ENCODE results near the gene TFAP2C.
"Not testable (repeated sequence)": the region's sequence is repeated elsewhere in the genome, so short reads cannot be mapped to it uniquely, and the experiment has no call there.

The TFAP2C gene

DNA sequence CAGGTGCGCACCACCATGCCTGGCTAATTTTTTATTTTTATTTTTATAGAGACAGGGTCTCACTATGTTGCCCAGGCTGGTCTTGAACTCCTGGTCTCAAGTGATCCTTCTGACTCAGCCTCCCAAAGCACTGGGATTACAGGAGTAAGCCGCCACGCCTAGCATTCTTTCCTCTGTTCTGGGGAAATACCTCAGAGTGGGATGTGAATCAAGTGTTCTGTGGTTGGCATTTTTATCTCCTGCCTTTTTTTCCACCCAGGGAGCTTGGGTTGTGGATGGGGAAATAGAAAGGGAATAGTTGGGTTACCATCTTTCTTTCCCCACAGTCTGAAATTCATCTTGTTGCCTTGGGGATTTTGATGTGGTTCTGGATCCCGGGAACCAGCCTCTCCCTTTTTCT is 24.1 kb downstream of the TFAP2C start:
- DNase-seq (no peak), ATAC-seq (no peak)

DNA sequence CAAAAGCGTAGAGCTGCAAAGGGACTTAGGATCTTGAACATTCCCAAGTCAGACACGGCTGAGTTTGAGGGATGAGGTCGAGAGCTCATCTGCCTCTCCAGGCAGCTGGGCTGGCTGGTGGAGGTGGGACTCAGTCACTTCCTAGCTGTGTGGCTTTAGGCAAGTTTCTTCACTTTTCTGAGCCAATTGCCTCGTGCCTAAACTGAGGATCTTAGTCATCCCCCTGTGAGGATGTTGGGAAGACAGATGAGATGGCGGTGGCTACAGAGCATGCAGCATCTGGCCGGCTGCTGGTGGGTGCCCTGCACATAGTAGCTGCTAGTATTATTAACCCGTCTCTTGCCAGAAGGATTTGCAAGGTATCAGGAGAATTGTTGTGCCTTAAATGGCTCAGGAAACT is 27.5 kb downstream of the TFAP2C start:
- ATAC-seq (no peak), DNase-seq (no peak)

DNA sequence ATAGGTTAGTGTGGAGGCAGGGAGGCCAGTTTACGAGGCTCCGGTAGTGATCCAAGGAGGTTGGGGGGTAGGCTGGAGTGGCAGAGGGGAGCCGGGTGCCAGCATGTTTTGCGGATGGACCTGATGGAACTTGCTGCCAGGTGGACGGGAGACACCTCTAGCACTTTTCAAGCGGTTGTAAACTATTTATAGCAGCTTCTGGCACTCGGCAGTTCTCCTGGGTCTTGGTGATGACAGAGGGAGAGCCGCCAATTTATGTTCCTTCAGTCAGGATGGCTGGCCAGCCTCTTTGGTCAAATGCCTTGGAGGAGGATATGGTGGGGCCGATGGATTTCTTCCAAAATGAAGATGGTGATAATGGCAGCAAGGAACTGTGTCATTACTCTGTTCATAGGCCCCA is 28.8 kb downstream of the TFAP2C start:
- ATAC-seq (no peak), DNase-seq (no peak)

DNA sequence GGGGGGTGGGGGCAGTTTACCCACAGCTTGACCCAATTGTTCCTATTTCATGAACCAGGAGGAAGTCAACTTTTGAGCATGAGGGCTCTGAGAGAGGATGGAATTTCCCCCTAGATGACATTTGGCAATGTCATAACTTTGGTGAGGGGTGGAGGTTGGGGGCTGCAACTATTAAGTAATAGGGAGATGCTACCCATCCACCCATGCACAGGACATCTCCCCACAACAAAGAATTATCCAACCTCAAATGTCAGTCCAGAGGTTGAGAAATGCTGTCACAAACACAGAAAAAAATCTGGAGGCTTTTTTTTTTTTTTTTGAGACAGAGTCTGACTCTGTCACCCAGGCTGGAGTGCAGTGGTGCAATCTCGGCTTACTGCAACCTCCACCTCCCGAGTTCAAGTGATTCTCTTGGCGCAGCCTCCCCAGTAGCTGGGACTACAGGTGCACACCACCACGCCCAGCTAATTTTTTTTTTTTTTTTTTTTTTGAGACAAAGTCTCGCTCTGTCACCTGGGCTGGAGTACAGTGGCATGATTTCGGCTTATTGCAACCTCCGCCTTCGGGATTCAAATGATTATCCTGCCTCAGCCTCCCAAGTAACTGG is 29.3 kb downstream of the TFAP2C start:
- not testable (repeated sequence) for ATAC-seq, DNase-seq

DNA sequence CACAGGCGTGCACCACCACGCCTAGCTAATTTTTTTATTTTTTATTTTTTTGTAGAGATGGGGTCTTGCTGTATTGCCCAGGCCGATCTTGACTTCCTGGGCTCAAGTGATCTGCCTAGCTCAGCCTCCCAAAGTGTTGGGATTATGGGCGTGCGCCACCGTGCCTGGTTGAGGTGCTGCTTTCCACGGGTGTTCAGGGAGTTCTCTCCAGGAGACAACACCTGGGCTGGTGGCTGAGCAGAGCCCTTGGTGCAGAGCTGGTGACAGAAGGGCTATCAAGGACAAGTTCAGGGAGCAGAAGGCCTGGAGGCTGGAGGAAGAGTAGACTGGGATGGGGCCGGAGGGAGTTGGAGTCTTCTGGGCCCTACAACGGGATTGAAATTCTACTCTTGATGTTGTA is 34.6 kb downstream of the TFAP2C start:
- ATAC-seq (no peak), DNase-seq (no peak)

DNA sequence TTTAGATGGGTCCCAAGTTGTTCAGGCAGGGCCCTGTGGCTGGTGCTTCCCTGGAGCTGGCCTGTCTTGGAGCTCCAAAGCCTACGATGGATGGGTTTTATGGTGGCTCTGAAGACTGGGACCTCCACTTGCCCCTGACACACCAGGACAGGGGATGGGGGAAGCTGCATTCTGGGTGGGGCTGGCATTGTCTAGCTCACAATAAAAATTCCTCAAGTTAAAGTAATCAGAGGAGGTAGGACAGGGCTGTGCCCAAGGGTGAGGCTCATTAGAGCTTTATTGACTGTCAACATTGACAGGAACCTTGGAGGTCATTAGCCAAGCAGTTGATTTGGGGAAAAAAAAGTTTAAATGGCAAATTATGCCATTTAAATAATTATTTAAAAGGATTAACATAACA is 35.7 kb downstream of the TFAP2C start:
- DNase-seq (no peak), ATAC-seq (no peak)

DNA sequence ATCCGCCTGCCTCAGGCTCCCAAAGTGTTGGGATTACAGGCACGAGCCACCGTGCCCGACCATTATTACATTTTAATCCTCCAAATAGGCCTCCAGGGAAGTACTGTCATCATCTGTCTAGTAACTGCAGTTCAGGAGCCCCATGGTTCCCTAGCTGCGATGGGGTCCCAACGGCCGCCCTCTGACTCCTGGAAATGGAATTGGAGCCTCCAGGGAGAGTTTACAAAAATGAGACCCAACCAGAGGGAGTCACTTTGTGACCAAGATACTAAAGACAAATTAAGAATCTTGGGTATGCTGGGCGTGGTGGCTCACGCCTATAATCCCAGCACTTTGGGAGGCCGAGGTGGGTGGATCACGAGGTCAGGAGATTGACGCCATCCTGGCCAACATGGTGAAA is 36.7 kb downstream of the TFAP2C start:
- no peak for DNase-seq

DNA sequence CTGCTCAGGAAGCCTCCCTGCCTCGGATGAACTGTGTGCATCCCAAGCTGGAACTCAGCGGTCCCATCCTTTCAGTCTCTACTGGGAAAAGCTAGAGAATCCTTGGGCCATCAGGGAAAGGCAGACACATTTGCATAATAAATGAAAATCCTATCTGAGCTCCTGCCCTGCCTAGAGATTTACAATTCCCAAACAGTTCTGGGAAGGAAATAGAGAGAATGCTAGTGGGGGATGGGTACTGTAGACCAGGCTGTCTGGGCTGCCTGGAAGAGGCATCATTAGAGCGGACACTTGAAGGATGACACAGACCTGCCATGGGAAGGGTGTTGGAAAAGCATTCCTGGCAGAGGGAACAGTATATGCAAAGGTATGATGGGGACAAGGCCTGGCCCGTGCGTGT is 44.3 kb downstream of the TFAP2C start:
- DNase-seq = no peak
- ATAC-seq = no peak

More for the DNA sequence above, 36.7 kb downstream of the TFAP2C start:
- ATAC-seq = no peak

DNA sequence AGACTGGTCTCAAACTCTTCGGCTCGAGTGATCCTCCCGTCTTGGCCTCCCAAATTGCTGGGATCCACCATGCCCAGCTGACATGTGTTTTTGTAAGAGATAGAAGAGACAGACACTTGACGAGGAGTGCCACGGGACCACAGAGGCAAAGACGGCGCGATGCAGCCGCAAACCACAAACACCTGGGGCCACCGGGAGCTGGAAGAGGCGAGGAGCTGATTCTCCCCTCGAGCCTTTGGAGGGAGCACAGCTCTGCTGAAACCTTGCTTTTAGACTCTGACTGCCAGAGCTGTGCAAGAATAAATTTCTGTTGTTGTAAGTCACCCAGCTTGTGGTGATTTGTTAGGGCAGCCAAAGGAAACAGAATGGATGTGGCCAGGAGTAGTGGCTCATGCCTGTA is 46.9 kb downstream of the TFAP2C start:
- no peak for DNase-seq
- ATAC-seq = no peak

DNA sequence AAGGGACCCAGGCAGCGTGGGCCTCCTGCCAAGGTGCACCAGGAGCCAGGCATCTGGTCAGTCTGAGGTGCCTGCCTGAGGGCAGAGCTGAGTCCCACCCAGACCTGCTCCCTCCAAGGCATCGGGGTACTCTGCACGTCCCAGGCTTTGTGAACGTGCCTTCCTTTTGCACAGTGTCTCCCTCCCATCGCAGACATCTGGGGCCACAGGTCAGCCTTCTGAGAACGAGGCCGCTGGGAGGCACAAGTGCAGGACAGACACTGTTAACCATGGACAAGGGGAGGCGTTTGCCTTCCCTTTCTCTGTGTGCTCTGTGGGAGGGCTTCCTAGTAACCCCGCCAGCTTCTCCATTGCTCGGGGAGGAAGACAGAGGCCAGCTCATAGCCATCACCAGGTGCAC is 47.6 kb downstream of the TFAP2C start:
- no peak for ATAC-seq
- no peak for DNase-seq

DNA sequence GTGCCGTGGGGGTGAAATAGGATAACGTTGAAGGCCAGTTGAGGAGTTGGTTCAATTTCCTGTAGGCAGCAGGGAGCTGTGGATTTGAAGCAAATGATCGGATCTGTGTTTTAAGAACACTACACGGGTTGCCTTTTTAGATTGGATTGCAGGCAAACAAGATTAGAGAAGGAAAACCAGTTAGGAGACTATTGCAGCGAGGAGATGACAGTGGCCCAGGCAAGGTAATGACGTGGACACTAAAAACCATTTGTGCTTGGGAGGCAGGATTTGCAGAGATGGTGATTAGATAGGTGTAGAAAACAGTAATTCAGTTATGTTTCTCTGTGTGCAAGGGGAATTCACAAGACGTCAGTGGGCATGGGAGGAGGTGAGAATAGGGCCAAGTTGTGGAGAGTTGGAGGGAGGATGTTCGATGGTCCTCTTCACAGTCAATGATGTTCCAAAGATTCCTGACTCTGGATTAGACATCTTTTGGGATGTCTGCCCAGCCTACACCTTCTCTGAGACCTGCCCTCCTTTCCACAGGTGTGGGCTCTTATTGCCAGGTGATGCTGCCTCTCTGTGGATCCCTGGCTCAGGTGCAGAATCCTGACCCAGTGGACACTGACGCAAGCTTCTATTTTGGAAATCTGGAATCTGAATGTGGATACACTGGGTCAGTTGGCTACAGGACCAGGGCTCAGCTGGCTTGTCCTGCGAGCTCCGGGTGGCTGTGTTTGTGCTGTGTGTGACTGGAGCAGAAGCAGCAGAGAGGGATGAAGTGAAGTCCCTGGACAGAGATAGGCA is 54.2 kb downstream of the TFAP2C start:
- no peak for DNase-seq
- no peak for ATAC-seq

DNA sequence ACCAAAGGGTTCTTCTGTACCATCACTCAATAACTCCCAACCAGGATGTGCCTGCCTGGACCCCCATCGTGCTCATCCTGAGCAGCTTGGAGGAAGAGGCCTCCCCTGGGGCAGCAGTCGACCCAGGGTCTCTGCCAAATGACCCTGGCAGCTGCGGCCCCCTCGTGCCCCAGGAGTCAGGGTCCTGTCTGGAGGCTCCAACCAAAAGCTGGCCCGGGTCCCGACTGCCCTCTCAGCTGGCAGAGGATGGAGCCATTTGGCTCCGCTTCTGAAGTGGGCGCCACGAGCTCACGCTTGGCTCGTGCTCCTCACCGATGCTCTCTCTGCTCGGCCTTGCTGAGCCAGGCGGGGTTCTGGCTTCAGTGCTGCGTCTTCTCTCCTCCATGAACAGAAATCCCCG is 56.8 kb downstream of the TFAP2C start:
- ATAC-seq = no peak
- no peak for DNase-seq

DNA sequence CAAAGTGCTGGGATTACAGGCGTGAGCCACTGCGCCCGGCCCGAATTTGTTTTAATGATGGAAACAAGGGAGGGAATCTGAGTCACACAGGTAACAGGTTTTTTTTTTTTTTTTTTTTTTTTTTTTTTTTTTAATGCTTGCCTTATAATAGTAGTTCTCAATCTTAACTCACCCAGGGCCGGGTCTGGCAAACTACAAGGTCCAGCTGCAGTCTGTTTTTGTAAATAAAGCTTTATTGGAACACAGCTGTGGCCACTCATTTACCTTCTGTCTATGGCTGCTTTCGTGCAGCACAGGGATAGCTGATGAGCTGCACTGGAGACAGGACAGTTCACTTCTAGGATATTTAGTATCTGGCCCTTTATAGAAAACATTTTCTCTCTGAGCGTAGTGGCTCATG is 58.0 kb downstream of the TFAP2C start:
- ATAC-seq (no peak), DNase-seq (no peak)

DNA sequence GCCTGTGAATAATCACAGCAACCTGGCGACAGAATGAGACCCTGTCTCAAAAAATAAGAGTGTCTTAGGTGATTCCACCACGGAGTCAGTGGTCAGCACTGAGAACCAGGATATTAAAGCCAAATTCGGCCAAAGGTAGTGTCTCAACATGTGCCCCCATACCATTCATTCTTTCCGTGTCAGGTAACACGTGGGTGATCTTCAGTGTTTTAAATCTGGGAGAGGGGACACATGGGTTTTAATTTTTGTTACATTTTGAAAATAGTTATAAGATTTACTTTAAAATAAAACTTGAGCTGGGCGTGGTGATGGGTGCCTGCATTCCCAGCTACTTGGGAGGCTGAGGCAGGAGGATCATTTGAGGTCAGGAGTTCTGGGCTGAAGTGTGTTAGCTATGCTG is 59.0 kb downstream of the TFAP2C start:
- ATAC-seq (no peak), DNase-seq (no peak)

Measured in stimulated activated naive CD8-positive, alpha-beta T cell treated with anti-CD3 and anti-CD28 coated beads, Interleukin-15, Interleukin-2, amounts not matched to agents 100 U/mL and 50 U/mL, for 24 hours (primary cell).